UCSD-AML1 (cell line): ENCODE measurements around the gene PCDH20.
A peak's percentile ranks its signal among the peaks of the same experiment; 100 is the strongest.
"Not testable (repeated sequence)": the region's sequence is repeated elsewhere in the genome, so short reads cannot be mapped to it uniquely, and the experiment has no call there.

Experiments
- DNase-seq: peaks from one replicate; lab custom pipeline; 2025; ENCODE audit not compliant: unreplicated experiment; lab: John Stamatoyannopoulos, UW

PCDH20 gene

GRCh38 chr13:61415749-61416148 lies at the start of gene PCDH20:
Gene PCDH20, minus strand, starts transcription at chr13:61415849. Its CDS starts 691 bp downstream, at chr13:61415158.
- DNase-seq: no peak

GRCh38 chr13:61463024-61463423 lies 47.4 kb upstream of the PCDH20 start:
- DNase-seq: no peak

- DNase-seq: no peak
Observed at GRCh38 chr13:61453121-61453520, 37.5 kb upstream of the PCDH20 start.

GRCh38 chr13:61432029-61432428 lies 16.4 kb upstream of the PCDH20 start:
- DNase-seq: no peak

GRCh38 chr13:61423915-61424314 lies 8.3 kb upstream of the PCDH20 start:
- no peak for DNase-seq

GRCh38 chr13:61417086-61417570 lies 1.5 kb upstream of the PCDH20 start:
- no peak for DNase-seq

GRCh38 chr13:61415058-61415721 lies 459 bp downstream of the PCDH20 start:
- peak; percentile 7 for DNase-seq

- DNase-seq: no peak
Observed at GRCh38 chr13:61414686-61415057, 977 bp downstream of the PCDH20 start.

- no peak for DNase-seq
Observed at GRCh38 chr13:61413572-61414535, 1.8 kb downstream of the PCDH20 start.

- no peak for DNase-seq
Observed at GRCh38 chr13:61410669-61411297, 4.9 kb downstream of the PCDH20 start.

- no peak for DNase-seq
Observed at GRCh38 chr13:61410266-61410665, 5.4 kb downstream of the PCDH20 start.

- no peak for DNase-seq
Observed at GRCh38 chr13:61408571-61408970, 7.1 kb downstream of the PCDH20 start.

GRCh38 chr13:61406275-61406674 lies 9.4 kb downstream of the PCDH20 start:
- no peak for DNase-seq

- DNase-seq: no peak
Observed at GRCh38 chr13:61396121-61396520, 19.5 kb downstream of the PCDH20 start.

GRCh38 chr13:61391426-61391825 lies 24.2 kb downstream of the PCDH20 start:
- no peak for DNase-seq

- DNase-seq: no peak
Observed at GRCh38 chr13:61387694-61388093, 28.0 kb downstream of the PCDH20 start.

- no peak for DNase-seq
Observed at GRCh38 chr13:61383111-61383510, 32.5 kb downstream of the PCDH20 start.

- no peak for DNase-seq
Observed at GRCh38 chr13:61370520-61370919, 45.1 kb downstream of the PCDH20 start.

GRCh38 chr13:61364690-61365089 lies 51.0 kb downstream of the PCDH20 start:
- DNase-seq: not testable (repeated sequence)

- no peak for DNase-seq
Observed at GRCh38 chr13:61362522-61362921, 53.1 kb downstream of the PCDH20 start.
